SK-N-SH treated with all-trans-retinoic acid at 6 μM for 48 hours (cell line): Measurements from ENCODE around the gene TMEM170A.

Experiments used
- CREB5 ChIP-seq: fragments of 250-450 bp; sonication (Bioruptor Pico); IDR thresholded peaks from 2 replicates; pipeline ENCODE4 v1.5.1; 2020; ENCODE audit warnings: low read depth, mild to moderate bottlenecking, moderate library complexity
- CSRNP3 ChIP-seq: fragments of 250-450 bp; sonication (Bioruptor Pico); IDR thresholded peaks from 2 replicates; pipeline ENCODE4 v1.5.1; 2021; ENCODE audit warnings: mild to moderate bottlenecking, moderate library complexity
- PATZ1 ChIP-seq: fragments of 250-450 bp; sonication (Bioruptor Pico); IDR thresholded peaks from 2 replicates; pipeline ENCODE4 v1.8.0; 2020; ENCODE audit warnings: mild to moderate bottlenecking, moderate library complexity, borderline replicate concordance
- RARB ChIP-seq: fragments of 250-450 bp; sonication (Bioruptor Pico); IDR thresholded peaks from 2 replicates; pipeline ENCODE4 v1.8.0; 2021; ENCODE audit warnings: mild to moderate bottlenecking, moderate library complexity
- TCF4 ChIP-seq: fragments of 250-450 bp; sonication (Bioruptor Pico); IDR thresholded peaks from 2 replicates; pipeline ENCODE4 v1.8.0; 2021; ENCODE audit warnings: mild to moderate bottlenecking, moderate library complexity, borderline replicate concordance
- ZC3H10 ChIP-seq: fragments of 250-450 bp; sonication (Bioruptor Pico); IDR thresholded peaks from 2 replicates; pipeline ENCODE4 v1.5.1; 2021; ENCODE audit warnings: mild to moderate bottlenecking, moderate library complexity
- ZNF70 ChIP-seq: fragments of 450-650 bp; formaldehyde crosslinking; IDR thresholded peaks from 2 replicates; pipeline ENCODE4 v1.5.0; 2020; ENCODE audit warnings: mild to moderate bottlenecking, moderate library complexity
- ZNF8 ChIP-seq: fragments of 450-650 bp; formaldehyde crosslinking; IDR thresholded peaks from 2 replicates; pipeline ENCODE4 v1.5.0; 2020; ENCODE audit warnings: mild to moderate bottlenecking, moderate library complexity

DNA sequence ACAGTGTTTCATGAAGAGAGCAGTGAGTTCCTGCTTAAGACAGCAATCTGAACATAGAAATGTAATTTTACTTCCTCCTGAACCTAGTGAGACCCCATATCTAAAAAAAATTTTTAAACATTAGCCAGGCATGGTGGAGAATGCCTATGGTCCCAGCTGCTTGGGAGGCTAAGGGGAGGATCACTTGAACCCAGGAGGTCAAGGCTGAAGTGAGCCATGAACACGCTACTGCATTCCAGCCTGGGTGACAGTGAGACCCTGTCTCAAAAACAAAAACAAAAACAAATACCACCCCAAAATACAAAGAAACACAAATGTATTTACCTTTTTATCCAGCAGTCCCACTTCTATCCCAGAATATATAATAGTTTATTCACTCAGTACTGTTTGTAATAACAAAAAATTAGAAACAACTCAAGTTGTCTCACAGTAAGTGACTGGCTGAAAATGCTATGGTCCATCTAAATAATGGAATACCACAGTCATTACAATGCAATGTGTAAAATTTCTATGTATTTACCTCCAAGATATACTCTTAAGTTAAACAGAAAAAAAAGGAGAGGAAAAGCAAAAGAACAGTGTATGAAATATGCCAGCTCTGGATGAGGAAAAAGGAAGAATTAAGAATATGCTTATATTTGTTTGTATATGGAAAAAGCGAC is 47.5 kb downstream of the TMEM170A start:
- TF ChIP-seq ZNF70, result no peak
- TF ChIP-seq RARB (CRISPR knock-in tag), result no peak
- no peak for TF ChIP-seq PATZ1 (CRISPR knock-in tag)
- no peak for TF ChIP-seq CREB5 (CRISPR knock-in tag)
- TF ChIP-seq ZC3H10, result no peak
- TF ChIP-seq TCF4 (CRISPR knock-in tag), result no peak
- no peak for TF ChIP-seq CSRNP3 (CRISPR knock-in tag)
- no peak for TF ChIP-seq ZNF8 (CRISPR knock-in tag)
